ENCODE data around the gene TH.

TH gene

DNA sequence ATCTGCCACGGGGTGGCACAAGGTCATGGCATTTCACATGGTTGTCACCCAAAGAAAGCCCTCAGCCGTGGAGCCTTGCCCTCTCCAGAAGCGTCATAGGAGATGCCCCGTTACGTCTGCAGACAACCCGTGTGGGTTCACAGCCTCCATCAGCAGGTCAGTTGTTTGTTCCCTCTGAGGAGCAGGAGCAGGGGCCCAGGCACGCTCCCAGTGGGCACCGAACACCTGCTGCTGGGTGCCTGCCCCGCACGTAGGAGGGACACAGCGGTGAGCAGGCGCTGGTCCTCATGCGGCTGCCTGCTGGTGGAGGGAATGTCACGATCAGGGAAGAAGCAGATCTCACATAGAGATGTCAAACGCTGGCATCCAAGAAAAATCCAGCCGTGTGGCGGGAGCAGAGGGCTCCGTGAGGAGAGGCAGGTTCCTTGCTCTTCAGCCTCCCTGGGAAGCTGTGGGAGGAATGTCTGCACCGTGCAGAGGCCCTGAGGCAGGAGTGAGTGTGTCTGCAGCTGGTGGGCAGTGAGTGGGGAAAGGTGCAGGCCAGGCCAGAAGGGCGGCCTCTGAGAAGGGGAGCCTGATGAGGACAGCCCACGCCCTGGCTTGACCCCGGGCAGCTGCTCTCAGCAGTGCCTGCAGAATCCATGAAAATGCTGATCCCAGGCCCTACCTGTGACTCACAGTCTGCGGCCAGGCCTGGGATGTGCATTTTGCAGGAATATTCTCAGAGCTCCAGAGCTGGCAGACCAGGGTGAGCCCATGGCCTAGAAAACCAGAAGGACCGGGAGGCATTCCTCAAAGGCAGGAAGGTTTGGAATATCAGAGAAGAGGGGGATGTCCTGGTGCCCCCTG is 36.4 kb upstream of the TH start:
- no peaks in the 10 kb centered on the region for H3K9me3 ChIP-seq (ENCODE audit: insufficient read depth, low read depth, low read length)
- no peak for TF ChIP-seq CTCF (conservative IDR thresholded peaks at IDR 0.05; ENCODE audit: low read length)
- no peak for TF ChIP-seq EZH2phosphoT487 (IDR thresholded peaks at IDR 0.05; ENCODE audit: borderline replicate concordance)
- no peaks in the 10 kb centered on the region for H3F3A ChIP-seq (ENCODE audit: low read depth)
- no peaks in the 10 kb centered on the region for H3K4me1 ChIP-seq (ENCODE audit: insufficient read depth, low read length, poor library complexity, severe bottlenecking)
- no peak overlapping the region for H2AFZ ChIP-seq (ENCODE audit: low read length)
- H3K9me2 ChIP-seq (replicated peaks; ENCODE audit: low read depth, low read length) = no peaks in the 10 kb centered on the region
- no peaks in the 10 kb centered on the region for H3K79me2 ChIP-seq (ENCODE audit: insufficient read depth, low read length)
- H4K20me1 ChIP-seq (ENCODE audit: insufficient read depth, low read length, poor library complexity, severe bottlenecking) = no peaks in the 10 kb centered on the region
- H3K9ac ChIP-seq (ENCODE audit: low read depth, low read length, poor library complexity, severe bottlenecking) = no peak overlapping the region
- H3K36me3 ChIP-seq (ENCODE audit: insufficient read depth, low read length) = no peaks in the 10 kb centered on the region
- H3K4me2 ChIP-seq (ENCODE audit: low read depth, low read length, poor library complexity, severe bottlenecking) = no peak overlapping the region
- no peak overlapping the region for H3K4me3 ChIP-seq (ENCODE audit: low read length, poor library complexity, severe bottlenecking)
- H3K27me3 ChIP-seq (ENCODE audit: insufficient read depth, low read length, poor library complexity, severe bottlenecking) = no peaks in the 10 kb centered on the region

DNA sequence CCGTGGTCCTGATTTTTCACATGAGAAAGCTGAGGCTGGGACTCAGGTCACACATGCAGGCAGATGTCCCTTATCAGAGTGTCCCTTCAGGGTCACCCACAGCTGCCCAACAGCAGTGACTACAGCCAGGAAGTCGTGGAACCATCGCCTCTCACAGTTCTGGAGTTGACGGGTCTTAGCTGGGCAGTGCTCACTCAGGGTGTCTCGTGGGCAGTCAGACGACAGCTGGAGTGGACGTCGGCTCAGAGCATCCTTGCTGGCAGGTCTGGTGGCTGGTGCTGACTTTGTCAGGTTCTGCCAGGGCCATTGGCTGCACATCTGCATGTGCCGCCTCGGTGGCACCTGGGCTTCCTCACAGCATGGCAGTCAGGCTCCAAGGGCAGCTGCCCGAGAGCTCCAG is 35.6 kb upstream of the TH start:
- Histone ChIP-seq H3K9me3 (ENCODE audit: insufficient read depth, low read depth, low read length) (no peaks in the 10 kb centered on the region), H4K20me1 (ENCODE audit: insufficient read depth, low read length, poor library complexity, severe bottlenecking) (no peaks in the 10 kb centered on the region), H3F3A (ENCODE audit: low read depth) (no peaks in the 10 kb centered on the region), H3K4me3 (ENCODE audit: low read length, poor library complexity, severe bottlenecking) (no peak overlapping the region), H3K79me2 (ENCODE audit: insufficient read depth, low read length) (no peaks in the 10 kb centered on the region), H3K36me3 (ENCODE audit: insufficient read depth, low read length) (no peaks in the 10 kb centered on the region), H3K27me3 (ENCODE audit: insufficient read depth, low read length, poor library complexity, severe bottlenecking) (no peaks in the 10 kb centered on the region), H3K4me1 (ENCODE audit: insufficient read depth, low read length, poor library complexity, severe bottlenecking) (no peaks in the 10 kb centered on the region), H2AFZ (ENCODE audit: low read length) (no peak overlapping the region), H3K9me2 (replicated peaks; ENCODE audit: low read depth, low read length) (no peaks in the 10 kb centered on the region), H3K4me2 (ENCODE audit: low read depth, low read length, poor library complexity, severe bottlenecking) (no peak overlapping the region), H3K9ac (ENCODE audit: low read depth, low read length, poor library complexity, severe bottlenecking) (no peak overlapping the region)
- no peak for TF ChIP-seq CTCF (conservative IDR thresholded peaks at IDR 0.05; ENCODE audit: low read length)
- TF ChIP-seq EZH2phosphoT487 (IDR thresholded peaks at IDR 0.05; ENCODE audit: borderline replicate concordance) = no peak

- TF ChIP-seq CTCF (conservative IDR thresholded peaks at IDR 0.05; ENCODE audit: low read length) = no peak
- TF ChIP-seq EZH2phosphoT487 (IDR thresholded peaks at IDR 0.05; ENCODE audit: borderline replicate concordance) = no peak
- H3K9me2 ChIP-seq (replicated peaks; ENCODE audit: low read depth, low read length) = no peaks in the 10 kb centered on the region
- no peak overlapping the region for H3K9ac ChIP-seq (ENCODE audit: low read depth, low read length, poor library complexity, severe bottlenecking)
- no peaks in the 10 kb centered on the region for H3K27me3 ChIP-seq (ENCODE audit: insufficient read depth, low read length, poor library complexity, severe bottlenecking)
- H4K20me1 ChIP-seq (ENCODE audit: insufficient read depth, low read length, poor library complexity, severe bottlenecking) = no peaks in the 10 kb centered on the region
- no peaks in the 10 kb centered on the region for H3K79me2 ChIP-seq (ENCODE audit: insufficient read depth, low read length)
- H3K36me3 ChIP-seq (ENCODE audit: insufficient read depth, low read length) = no peaks in the 10 kb centered on the region
- no peaks in the 10 kb centered on the region for H3K4me1 ChIP-seq (ENCODE audit: insufficient read depth, low read length, poor library complexity, severe bottlenecking)
- H2AFZ ChIP-seq (ENCODE audit: low read length) = no peak overlapping the region
- H3K4me2 ChIP-seq (ENCODE audit: low read depth, low read length, poor library complexity, severe bottlenecking) = no peak overlapping the region
- no peaks in the 10 kb centered on the region for H3K9me3 ChIP-seq (ENCODE audit: insufficient read depth, low read depth, low read length)
- no peaks in the 10 kb centered on the region for H3F3A ChIP-seq (ENCODE audit: low read depth)
- H3K4me3 ChIP-seq (ENCODE audit: low read length, poor library complexity, severe bottlenecking) = no peak overlapping the region
Observed at GRCh38 chr11:2205981-2206690, 34.5 kb upstream of the TH start.
